Measurements from ENCODE around the gene TMEM91. TPM values are rescaled to one million over a fixed set of nuclear protein-coding genes. Genes with fewer than 3 reads are reported as not detected.
"Not testable (repeated sequence)": the region's sequence is repeated elsewhere in the genome, so short reads cannot be mapped to it uniquely, and the experiment has no call there.

TMEM91 gene
- total and polyA plus RNA-seq, 2 donors (not counting 1 experiment from before 2014, with no cell fraction given), result 6.3 to 7.1 TPM

GRCh38 chr19:41344162-41344561 is 32.2 kb upstream of the TMEM91 start:
- Mint-ChIP-seq H3K9me3 (ENCODE audit: insufficient read depth) (no peaks in the 10 kb centered on the region), H3K27ac (peak overlapping the region; percentile 61), H3K27me3 (no peaks in the 10 kb centered on the region), H3K4me1 (peaks cover 42% of the 10 kb centered on the region), H3K4me3 (no peak overlapping the region)
- Histone ChIP-seq H4K20me1 (ENCODE audit: control insufficient read depth, insufficient read depth, low read length, poor library complexity, severe bottlenecking) (peaks cover 87% of the 10 kb centered on the region), H3K27me3 (replicated peaks in 1 of 4; ENCODE audit: control extremely low read depth in 1 of 4, control insufficient read depth in 3 of 4, insufficient read depth in 4 of 4, low read length in 3 of 4) (no peaks in the 10 kb centered on the region), H3K27ac (ENCODE audit: low read length in 2 of 2) (peak overlapping the region in 1 of 2 donors; percentile 39), H2AFZ (ENCODE audit: insufficient read depth, low read depth, low read length, poor library complexity, severe bottlenecking) (no peak overlapping the region), H3K4me1 (ENCODE audit: control insufficient read depth in 2 of 2, insufficient read depth in 2 of 2, low read length in 2 of 2) (peaks cover 19 to 38% of the 10 kb centered on the region in 2 donors), H3K36me3 (replicated peaks in 1 of 2; ENCODE audit: control extremely low read depth in 1 of 2, control insufficient read depth in 1 of 2, extremely low read depth in 1 of 2, insufficient read depth in 2 of 2, low read length in 1 of 2) (peaks cover 9 to 69% of the 10 kb centered on the region in 2 experiments), H3K9ac (ENCODE audit: low read length) (no peak overlapping the region), H3K9me3 (ENCODE audit: control extremely low read depth in 1 of 3, control insufficient read depth in 2 of 3, insufficient read depth in 1 of 3, low read length in 2 of 3) (no peaks in the 10 kb centered on the region), H3K79me2 (ENCODE audit: control insufficient read depth, insufficient read depth, low read length) (peaks cover 92% of the 10 kb centered on the region), H3K4me2 (replicated peaks; ENCODE audit: low read depth, low read length, poor library complexity, severe bottlenecking) (no peak overlapping the region), H3K4me3 (ENCODE audit: control extremely low read depth in 1 of 5, extremely low read depth in 1 of 5, insufficient read depth in 1 of 5, low read depth in 2 of 5, low read length in 4 of 5) (no peak overlapping the region)
- DNase-seq (no peak), ATAC-seq (ENCODE audit: low read depth) (no peak)
- ChIA-PET POLR2A (no interaction called here), CTCF (interaction anchor here (0.7 kb wide), 1 partner anchor 189 kb away, joined by 3 read pairs; no protein-coding TSS in a partner anchor)
- intact Hi-C loops (cut with micrococcal nuclease), result no loop called here
- TF ChIP-seq EZH2 (IDR thresholded peaks at IDR 0.05; ENCODE audit: borderline replicate concordance, insufficient read depth, low read depth, low read length, poor library complexity, severe bottlenecking) (no peak), CTCF (IDR thresholded peaks at IDR 0.05) (no peak)
- 100% methylated on average over 2 of the region's 2 CpGs for WGBS (ENCODE audit: insufficient coverage)

GRCh38 chr19:41346916-41347315 is 29.4 kb upstream of the TMEM91 start:
- intact Hi-C loops (cut with micrococcal nuclease); H3K9ac ChIP-seq (ENCODE audit: low read length); H3K4me3 Mint-ChIP-seq; H3K27ac ChIP-seq (ENCODE audit: low read length in 2 of 2); POLR2A ChIA-PET; H2AFZ ChIP-seq (ENCODE audit: insufficient read depth, low read depth, low read length, poor library complexity, severe bottlenecking); H3K4me3 ChIP-seq (ENCODE audit: control extremely low read depth in 1 of 5, extremely low read depth in 1 of 5, insufficient read depth in 1 of 5, low read depth in 2 of 5, low read length in 4 of 5); DNase-seq; H3K4me2 ChIP-seq (replicated peaks; ENCODE audit: low read depth, low read length, poor library complexity, severe bottlenecking); H3K9me3 ChIP-seq (ENCODE audit: control extremely low read depth in 1 of 3, control insufficient read depth in 2 of 3, insufficient read depth in 1 of 3, low read length in 2 of 3); H3K27ac Mint-ChIP-seq; H3K9me3 Mint-ChIP-seq (ENCODE audit: insufficient read depth); ATAC-seq (ENCODE audit: low read depth); H3K27me3 Mint-ChIP-seq; H3K27me3 ChIP-seq (replicated peaks in 1 of 4; ENCODE audit: control extremely low read depth in 1 of 4, control insufficient read depth in 3 of 4, insufficient read depth in 4 of 4, low read length in 3 of 4): not testable (repeated sequence)
- 80% methylated on average over 1 of the region's 9 CpGs for WGBS (ENCODE audit: insufficient coverage)
- CTCF ChIA-PET, result interaction anchor here (1.0 kb wide), 2 partner anchors 9 to 49 kb away, joined by 3 read pairs; no protein-coding TSS in a partner anchor
- peaks cover 2 to 53% of the 10 kb centered on the region in 2 experiments for H3K36me3 ChIP-seq (replicated peaks in 1 of 2; ENCODE audit: control extremely low read depth in 1 of 2, control insufficient read depth in 1 of 2, extremely low read depth in 1 of 2, insufficient read depth in 2 of 2, low read length in 1 of 2)
- H4K20me1 ChIP-seq (ENCODE audit: control insufficient read depth, insufficient read depth, low read length, poor library complexity, severe bottlenecking), result peaks cover 97% of the 10 kb centered on the region
- H3K4me1 ChIP-seq (ENCODE audit: control insufficient read depth in 2 of 2, insufficient read depth in 2 of 2, low read length in 2 of 2), result peaks cover 33 to 53% of the 10 kb centered on the region in 2 donors
- H3K79me2 ChIP-seq (ENCODE audit: control insufficient read depth, insufficient read depth, low read length), result peaks cover 94% of the 10 kb centered on the region
- peaks cover 52% of the 10 kb centered on the region for H3K4me1 Mint-ChIP-seq

Measured in B cell (primary cell).